ENCODE measurements around the gene RNF213.

RNF213 gene

DNA sequence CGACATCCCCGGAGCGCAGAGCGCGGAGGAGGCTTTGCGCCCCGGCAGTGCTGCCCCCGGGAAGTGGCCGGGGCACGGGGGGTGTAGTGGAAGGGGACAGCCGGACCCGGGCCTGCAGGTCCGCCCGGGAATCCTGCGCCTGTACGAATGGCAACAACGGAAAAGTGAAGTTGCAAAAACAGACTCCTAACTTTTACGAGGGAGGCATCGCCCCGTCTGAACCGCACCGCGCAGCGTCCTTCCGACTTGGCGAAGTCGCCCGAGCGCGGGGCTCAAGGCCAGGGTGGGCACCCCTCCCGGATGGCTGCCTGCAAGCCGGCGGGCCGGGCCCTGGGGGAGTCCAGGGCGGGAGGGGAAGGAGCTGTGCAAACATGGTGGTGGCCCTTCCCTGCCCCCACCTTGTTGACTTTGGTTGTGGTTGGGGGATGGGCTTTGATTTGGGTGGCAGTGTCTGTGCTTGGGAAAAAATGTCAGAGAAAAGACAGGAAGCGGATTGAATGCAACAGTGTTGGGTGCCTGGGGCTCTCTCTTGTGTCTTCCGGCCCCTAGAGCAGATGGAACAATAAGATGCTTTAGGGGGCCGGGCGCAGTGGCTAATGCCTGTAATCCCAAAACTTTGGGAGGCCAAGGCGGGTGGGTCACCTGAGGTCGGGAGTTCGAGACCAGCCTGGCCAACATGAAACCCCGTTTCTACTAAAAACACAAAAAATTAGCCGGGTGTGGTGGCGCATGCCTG is 675 bp downstream of the RNF213 start (continued):
- TF ChIP-seq GLIS1 (tag by site-specific recombination; IDR thresholded peaks at IDR 0.05) (peak; percentile 88), TRIM28 (IDR thresholded peaks at IDR 0.05; ENCODE audit: borderline replicate concordance, low read length) (no peak), EGR2 (tag by site-specific recombination; IDR thresholded peaks at IDR 0.05; ENCODE audit: low read depth) (0 out of 2 replicates have a peak, but pooled peaks have one; percentile 8), ZNF174 (tag by site-specific recombination; IDR thresholded peaks at IDR 0.05) (no peak), SETDB1 (IDR thresholded peaks at IDR 0.05; ENCODE audit: insufficient read length, low read length) (no peak), ZNF311 (tag by site-specific recombination; IDR thresholded peaks at IDR 0.05; ENCODE audit: borderline replicate concordance) (no peak), ZNF146 (tag by site-specific recombination; IDR thresholded peaks at IDR 0.05) (no peak), ZBTB7A (tag by site-specific recombination; IDR thresholded peaks at IDR 0.05; ENCODE audit: low read depth) (no peak), ZEB2 (tag by site-specific recombination; IDR thresholded peaks at IDR 0.05) (peak; percentile 71; the same call in 1 of the 2 replicates), ZNF211 (tag by site-specific recombination; IDR thresholded peaks at IDR 0.05; ENCODE audit: low read depth) (no peak), GFI1B (tag by site-specific recombination; IDR thresholded peaks at IDR 0.05) (no peak), ZNF335 (tag by site-specific recombination; conservative IDR thresholded peaks at IDR 0.05) (peak; percentile 93), ZNF670 (tag by site-specific recombination; IDR thresholded peaks at IDR 0.05; ENCODE audit: low read depth) (no peak), ZNF184 (tag by site-specific recombination; IDR thresholded peaks at IDR 0.05) (no peak), ZSCAN16 (tag by site-specific recombination; IDR thresholded peaks at IDR 0.05) (no peak), ZNF2 (tag by site-specific recombination; IDR thresholded peaks at IDR 0.05) (no peak), ZNF221 (tag by site-specific recombination; IDR thresholded peaks at IDR 0.05; ENCODE audit: borderline replicate concordance) (no peak), ZNF426 (tag by site-specific recombination; IDR thresholded peaks at IDR 0.05) (no peak)
- TF ChIP-seq, protein P1, sequence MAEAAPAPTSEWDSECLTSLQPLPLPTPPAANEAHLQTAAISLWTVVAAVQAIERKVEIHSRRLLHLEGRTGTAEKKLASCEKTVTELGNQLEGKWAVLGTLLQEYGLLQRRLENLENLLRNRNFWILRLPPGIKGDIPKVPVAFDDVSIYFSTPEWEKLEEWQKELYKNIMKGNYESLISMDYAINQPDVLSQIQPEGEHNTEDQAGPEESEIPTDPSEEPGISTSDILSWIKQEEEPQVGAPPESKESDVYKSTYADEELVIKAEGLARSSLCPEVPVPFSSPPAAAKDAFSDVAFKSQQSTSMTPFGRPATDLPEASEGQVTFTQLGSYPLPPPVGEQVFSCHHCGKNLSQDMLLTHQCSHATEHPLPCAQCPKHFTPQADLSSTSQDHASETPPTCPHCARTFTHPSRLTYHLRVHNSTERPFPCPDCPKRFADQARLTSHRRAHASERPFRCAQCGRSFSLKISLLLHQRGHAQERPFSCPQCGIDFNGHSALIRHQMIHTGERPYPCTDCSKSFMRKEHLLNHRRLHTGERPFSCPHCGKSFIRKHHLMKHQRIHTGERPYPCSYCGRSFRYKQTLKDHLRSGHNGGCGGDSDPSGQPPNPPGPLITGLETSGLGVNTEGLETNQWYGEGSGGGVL (tag by site-specific recombination; IDR thresholded peaks at IDR 0.05): peak; percentile 85
- TF ChIP-seq, protein P2, sequence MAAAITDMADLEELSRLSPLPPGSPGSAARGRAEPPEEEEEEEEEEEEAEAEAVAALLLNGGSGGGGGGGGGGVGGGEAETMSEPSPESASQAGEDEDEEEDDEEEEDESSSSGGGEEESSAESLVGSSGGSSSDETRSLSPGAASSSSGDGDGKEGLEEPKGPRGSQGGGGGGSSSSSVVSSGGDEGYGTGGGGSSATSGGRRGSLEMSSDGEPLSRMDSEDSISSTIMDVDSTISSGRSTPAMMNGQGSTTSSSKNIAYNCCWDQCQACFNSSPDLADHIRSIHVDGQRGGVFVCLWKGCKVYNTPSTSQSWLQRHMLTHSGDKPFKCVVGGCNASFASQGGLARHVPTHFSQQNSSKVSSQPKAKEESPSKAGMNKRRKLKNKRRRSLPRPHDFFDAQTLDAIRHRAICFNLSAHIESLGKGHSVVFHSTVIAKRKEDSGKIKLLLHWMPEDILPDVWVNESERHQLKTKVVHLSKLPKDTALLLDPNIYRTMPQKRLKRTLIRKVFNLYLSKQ (tag by site-specific recombination; IDR thresholded peaks at IDR 0.05; ENCODE audit: borderline replicate concordance): no peak
- TF ChIP-seq, protein P3, sequence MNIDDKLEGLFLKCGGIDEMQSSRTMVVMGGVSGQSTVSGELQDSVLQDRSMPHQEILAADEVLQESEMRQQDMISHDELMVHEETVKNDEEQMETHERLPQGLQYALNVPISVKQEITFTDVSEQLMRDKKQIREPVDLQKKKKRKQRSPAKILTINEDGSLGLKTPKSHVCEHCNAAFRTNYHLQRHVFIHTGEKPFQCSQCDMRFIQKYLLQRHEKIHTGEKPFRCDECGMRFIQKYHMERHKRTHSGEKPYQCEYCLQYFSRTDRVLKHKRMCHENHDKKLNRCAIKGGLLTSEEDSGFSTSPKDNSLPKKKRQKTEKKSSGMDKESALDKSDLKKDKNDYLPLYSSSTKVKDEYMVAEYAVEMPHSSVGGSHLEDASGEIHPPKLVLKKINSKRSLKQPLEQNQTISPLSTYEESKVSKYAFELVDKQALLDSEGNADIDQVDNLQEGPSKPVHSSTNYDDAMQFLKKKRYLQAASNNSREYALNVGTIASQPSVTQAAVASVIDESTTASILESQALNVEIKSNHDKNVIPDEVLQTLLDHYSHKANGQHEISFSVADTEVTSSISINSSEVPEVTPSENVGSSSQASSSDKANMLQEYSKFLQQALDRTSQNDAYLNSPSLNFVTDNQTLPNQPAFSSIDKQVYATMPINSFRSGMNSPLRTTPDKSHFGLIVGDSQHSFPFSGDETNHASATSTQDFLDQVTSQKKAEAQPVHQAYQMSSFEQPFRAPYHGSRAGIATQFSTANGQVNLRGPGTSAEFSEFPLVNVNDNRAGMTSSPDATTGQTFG (tag by site-specific recombination; IDR thresholded peaks at IDR 0.05; ENCODE audit: borderline replicate concordance): no peak
- TF ChIP-seq, protein P4, sequence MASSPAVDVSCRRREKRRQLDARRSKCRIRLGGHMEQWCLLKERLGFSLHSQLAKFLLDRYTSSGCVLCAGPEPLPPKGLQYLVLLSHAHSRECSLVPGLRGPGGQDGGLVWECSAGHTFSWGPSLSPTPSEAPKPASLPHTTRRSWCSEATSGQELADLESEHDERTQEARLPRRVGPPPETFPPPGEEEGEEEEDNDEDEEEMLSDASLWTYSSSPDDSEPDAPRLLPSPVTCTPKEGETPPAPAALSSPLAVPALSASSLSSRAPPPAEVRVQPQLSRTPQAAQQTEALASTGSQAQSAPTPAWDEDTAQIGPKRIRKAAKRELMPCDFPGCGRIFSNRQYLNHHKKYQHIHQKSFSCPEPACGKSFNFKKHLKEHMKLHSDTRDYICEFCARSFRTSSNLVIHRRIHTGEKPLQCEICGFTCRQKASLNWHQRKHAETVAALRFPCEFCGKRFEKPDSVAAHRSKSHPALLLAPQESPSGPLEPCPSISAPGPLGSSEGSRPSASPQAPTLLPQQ (tag by site-specific recombination; IDR thresholded peaks at IDR 0.05): peak; percentile 39; the same call in 1 of the 2 replicates
- TF ChIP-seq, protein P5, sequence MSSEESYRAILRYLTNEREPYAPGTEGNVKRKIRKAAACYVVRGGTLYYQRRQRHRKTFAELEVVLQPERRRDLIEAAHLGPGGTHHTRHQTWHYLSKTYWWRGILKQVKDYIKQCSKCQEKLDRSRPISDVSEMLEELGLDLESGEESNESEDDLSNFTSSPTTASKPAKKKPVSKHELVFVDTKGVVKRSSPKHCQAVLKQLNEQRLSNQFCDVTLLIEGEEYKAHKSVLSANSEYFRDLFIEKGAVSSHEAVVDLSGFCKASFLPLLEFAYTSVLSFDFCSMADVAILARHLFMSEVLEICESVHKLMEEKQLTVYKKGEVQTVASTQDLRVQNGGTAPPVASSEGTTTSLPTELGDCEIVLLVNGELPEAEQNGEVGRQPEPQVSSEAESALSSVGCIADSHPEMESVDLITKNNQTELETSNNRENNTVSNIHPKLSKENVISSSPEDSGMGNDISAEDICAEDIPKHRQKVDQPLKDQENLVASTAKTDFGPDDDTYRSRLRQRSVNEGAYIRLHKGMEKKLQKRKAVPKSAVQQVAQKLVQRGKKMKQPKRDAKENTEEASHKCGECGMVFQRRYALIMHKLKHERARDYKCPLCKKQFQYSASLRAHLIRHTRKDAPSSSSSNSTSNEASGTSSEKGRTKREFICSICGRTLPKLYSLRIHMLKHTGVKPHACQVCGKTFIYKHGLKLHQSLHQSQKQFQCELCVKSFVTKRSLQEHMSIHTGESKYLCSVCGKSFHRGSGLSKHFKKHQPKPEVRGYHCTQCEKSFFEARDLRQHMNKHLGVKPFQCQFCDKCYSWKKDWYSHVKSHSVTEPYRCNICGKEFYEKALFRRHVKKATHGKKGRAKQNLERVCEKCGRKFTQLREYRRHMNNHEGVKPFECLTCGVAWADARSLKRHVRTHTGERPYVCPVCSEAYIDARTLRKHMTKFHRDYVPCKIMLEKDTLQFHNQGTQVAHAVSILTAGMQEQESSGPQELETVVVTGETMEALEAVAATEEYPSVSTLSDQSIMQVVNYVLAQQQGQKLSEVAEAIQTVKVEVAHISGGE (tag by site-specific recombination; conservative IDR thresholded peaks at IDR 0.05; ENCODE audit: low read depth): peak; percentile 21; the same call in 1 of the 2 replicates
- TF ChIP-seq, protein P6, sequence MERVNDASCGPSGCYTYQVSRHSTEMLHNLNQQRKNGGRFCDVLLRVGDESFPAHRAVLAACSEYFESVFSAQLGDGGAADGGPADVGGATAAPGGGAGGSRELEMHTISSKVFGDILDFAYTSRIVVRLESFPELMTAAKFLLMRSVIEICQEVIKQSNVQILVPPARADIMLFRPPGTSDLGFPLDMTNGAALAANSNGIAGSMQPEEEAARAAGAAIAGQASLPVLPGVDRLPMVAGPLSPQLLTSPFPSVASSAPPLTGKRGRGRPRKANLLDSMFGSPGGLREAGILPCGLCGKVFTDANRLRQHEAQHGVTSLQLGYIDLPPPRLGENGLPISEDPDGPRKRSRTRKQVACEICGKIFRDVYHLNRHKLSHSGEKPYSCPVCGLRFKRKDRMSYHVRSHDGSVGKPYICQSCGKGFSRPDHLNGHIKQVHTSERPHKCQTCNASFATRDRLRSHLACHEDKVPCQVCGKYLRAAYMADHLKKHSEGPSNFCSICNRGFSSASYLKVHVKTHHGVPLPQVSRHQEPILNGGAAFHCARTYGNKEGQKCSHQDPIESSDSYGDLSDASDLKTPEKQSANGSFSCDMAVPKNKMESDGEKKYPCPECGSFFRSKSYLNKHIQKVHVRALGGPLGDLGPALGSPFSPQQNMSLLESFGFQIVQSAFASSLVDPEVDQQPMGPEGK (tag by site-specific recombination; IDR thresholded peaks at IDR 0.05): peak; percentile 89; the same call in 1 of the 2 replicates

Measured in HEK293 (cell line).